ENCODE data around the gene ADAMTSL4. TPM values are rescaled to one million over a fixed set of nuclear protein-coding genes. Genes with fewer than 3 reads are reported as not detected.

ADAMTSL4 gene
- total RNA-seq, result 1.2 and 1.3 TPM in 2 replicates

GRCh38 chr1:150548632-150549495 lies at the start of gene ADAMTSL4:
ADAMTSL4 (plus strand) TSS chr1:150549408; CDS start chr1:150552289, 2,881 bp downstream.
- Mint-ChIP-seq H3K27me3 (ENCODE audit: insufficient read depth) (peaks cover 22% of the 10 kb centered on the region), H3K36me3 (ENCODE audit: low read depth) (peaks cover 3% of the 10 kb centered on the region), H3K27ac (peak within 1 kb of the TSS; percentile 74), H3K4me1 (ENCODE audit: low read depth) (peaks cover 34% of the 10 kb centered on the region), H3K9me3 (no peaks in the 10 kb centered on the region), H3K4me3 (peak within 1 kb of the TSS; percentile 86)
- DNase-seq (ENCODE audit: low spot score), result no peak
- intact Hi-C loops (cut with micrococcal nuclease), result loop anchor here (2.0 kb wide), 1 partner anchor 34 kb away; the partner anchor contains the start of gene FALEC

GRCh38 chr1:150505431-150505830 lies 43.8 kb upstream of the ADAMTSL4 start:
- H3K4me1 Mint-ChIP-seq (ENCODE audit: low read depth), result peaks cover 5% of the 10 kb centered on the region
- H3K9me3 Mint-ChIP-seq, result no peaks in the 10 kb centered on the region
- peaks cover 24% of the 10 kb centered on the region for H3K36me3 Mint-ChIP-seq (ENCODE audit: low read depth)
- no peak overlapping the region for H3K27ac Mint-ChIP-seq
- no peaks in the 10 kb centered on the region for H3K27me3 Mint-ChIP-seq (ENCODE audit: insufficient read depth)
- no peak overlapping the region for H3K4me3 Mint-ChIP-seq
- intact Hi-C loops (cut with micrococcal nuclease), result no loop called here
- DNase-seq (ENCODE audit: low spot score), result no peak

- Mint-ChIP-seq H3K9me3 (no peaks in the 10 kb centered on the region), H3K4me3 (no peak within 1 kb of the TSS), H3K36me3 (ENCODE audit: low read depth) (peaks cover 22% of the 10 kb centered on the region), H3K27ac (peak within 1 kb of the TSS; percentile 45), H3K4me1 (ENCODE audit: low read depth) (peaks cover 5% of the 10 kb centered on the region), H3K27me3 (ENCODE audit: insufficient read depth) (no peaks in the 10 kb centered on the region)
- intact Hi-C loops (cut with micrococcal nuclease), result no loop called here
- DNase-seq (ENCODE audit: low spot score), result no peak
Observed at GRCh38 chr1:150507912-150508864, 41.0 kb upstream of the ADAMTSL4 start, which contains the start of gene ECM1. ECM1 (plus strand) TSS chr1:150508109; CDS start chr1:150508210, 101 bp downstream.

GRCh38 chr1:150508982-150509381 lies 40.2 kb upstream of the ADAMTSL4 start:
- H3K27ac Mint-ChIP-seq, result no peak overlapping the region

GRCh38 chr1:150511551-150511950 lies 37.7 kb upstream of the ADAMTSL4 start:
- H3K9me3 Mint-ChIP-seq, result no peaks in the 10 kb centered on the region
- no peak overlapping the region for H3K27ac Mint-ChIP-seq
- H3K4me1 Mint-ChIP-seq (ENCODE audit: low read depth), result peaks cover 17% of the 10 kb centered on the region
- H3K4me3 Mint-ChIP-seq, result no peak overlapping the region
- DNase-seq (ENCODE audit: low spot score), result no peak
- no peaks in the 10 kb centered on the region for H3K27me3 Mint-ChIP-seq (ENCODE audit: insufficient read depth)
- H3K36me3 Mint-ChIP-seq (ENCODE audit: low read depth), result peaks cover 13% of the 10 kb centered on the region
- intact Hi-C loops (cut with micrococcal nuclease), result no loop called here

More at GRCh38 chr1:150508982-150509381, 40.2 kb upstream of the ADAMTSL4 start:
- no peaks in the 10 kb centered on the region for H3K27me3 Mint-ChIP-seq (ENCODE audit: insufficient read depth)
- no peak for DNase-seq (ENCODE audit: low spot score)
- intact Hi-C loops (cut with micrococcal nuclease), result no loop called here
- H3K4me3 Mint-ChIP-seq, result no peak overlapping the region
- H3K4me1 Mint-ChIP-seq (ENCODE audit: low read depth), result peaks cover 5% of the 10 kb centered on the region
- no peaks in the 10 kb centered on the region for H3K9me3 Mint-ChIP-seq
- H3K36me3 Mint-ChIP-seq (ENCODE audit: low read depth), result peaks cover 24% of the 10 kb centered on the region

- Mint-ChIP-seq H3K9me3 (no peaks in the 10 kb centered on the region), H3K27me3 (ENCODE audit: insufficient read depth) (no peaks in the 10 kb centered on the region), H3K36me3 (ENCODE audit: low read depth) (peaks cover 10% of the 10 kb centered on the region), H3K27ac (no peak overlapping the region), H3K4me1 (ENCODE audit: low read depth) (peaks cover 21% of the 10 kb centered on the region), H3K4me3 (no peak overlapping the region)
- no peak for DNase-seq (ENCODE audit: low spot score)
- intact Hi-C loops (cut with micrococcal nuclease), result no loop called here
Observed at GRCh38 chr1:150511985-150512660, 37.1 kb upstream of the ADAMTSL4 start.

DNA sequence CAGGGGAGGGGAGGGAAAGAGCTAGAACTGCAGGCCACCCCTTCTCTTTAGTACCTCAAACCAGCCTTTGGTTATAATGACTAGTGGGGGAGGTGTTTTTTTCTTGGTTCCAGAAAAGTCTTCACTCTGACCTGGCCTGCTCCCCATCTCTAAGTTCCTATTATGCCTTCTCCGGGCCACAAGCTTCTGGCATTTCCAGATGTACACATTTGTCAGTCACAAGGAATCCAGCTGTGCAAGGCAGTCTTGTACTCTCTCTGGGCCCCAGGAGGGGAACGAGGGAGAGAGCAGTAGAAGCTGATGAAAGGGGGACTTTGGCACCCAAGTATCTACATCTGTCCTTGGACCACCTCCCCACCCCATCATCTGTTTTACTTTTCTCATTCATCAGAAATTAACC lies 36.4 kb upstream of the ADAMTSL4 start:
- no peak overlapping the region for H3K4me3 Mint-ChIP-seq
- DNase-seq (ENCODE audit: low spot score), result no peak
- intact Hi-C loops (cut with micrococcal nuclease), result no loop called here
- H3K36me3 Mint-ChIP-seq (ENCODE audit: low read depth), result peaks cover 6% of the 10 kb centered on the region
- H3K27me3 Mint-ChIP-seq (ENCODE audit: insufficient read depth), result no peaks in the 10 kb centered on the region
- H3K27ac Mint-ChIP-seq, result no peak overlapping the region
- peaks cover 17% of the 10 kb centered on the region for H3K4me1 Mint-ChIP-seq (ENCODE audit: low read depth)
- H3K9me3 Mint-ChIP-seq, result no peaks in the 10 kb centered on the region

DNA sequence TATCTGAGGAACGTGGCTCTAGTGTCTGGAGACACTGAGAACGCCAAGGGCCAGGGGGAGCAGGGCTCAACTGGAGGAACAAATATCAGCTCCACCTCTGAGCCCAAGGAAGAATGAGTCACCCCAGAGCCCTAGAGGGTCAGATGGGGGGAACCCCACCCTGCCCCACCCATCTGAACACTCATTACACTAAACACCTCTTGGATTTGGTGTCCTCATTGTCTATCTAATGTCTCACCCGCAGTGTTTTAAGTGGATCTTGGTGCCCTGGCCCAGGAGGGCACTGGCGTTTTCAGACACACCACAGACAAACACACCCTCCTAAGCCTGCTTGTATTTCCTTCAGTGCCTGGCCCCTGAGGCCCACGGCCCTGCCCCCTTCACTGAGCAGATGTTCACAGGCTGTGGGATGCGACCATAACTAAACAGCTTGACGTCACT lies 35.8 kb upstream of the ADAMTSL4 start:
- H3K4me3 Mint-ChIP-seq, result no peak overlapping the region
- no peak overlapping the region for H3K27ac Mint-ChIP-seq
- H3K36me3 Mint-ChIP-seq (ENCODE audit: low read depth), result peaks cover 6% of the 10 kb centered on the region
- no peak for DNase-seq (ENCODE audit: low spot score)
- no peaks in the 10 kb centered on the region for H3K9me3 Mint-ChIP-seq
- intact Hi-C loops (cut with micrococcal nuclease), result no loop called here
- no peaks in the 10 kb centered on the region for H3K27me3 Mint-ChIP-seq (ENCODE audit: insufficient read depth)
- peaks cover 16% of the 10 kb centered on the region for H3K4me1 Mint-ChIP-seq (ENCODE audit: low read depth)

- Mint-ChIP-seq H3K27me3 (ENCODE audit: insufficient read depth) (no peaks in the 10 kb centered on the region), H3K27ac (peak overlapping the region; percentile 64)
- intact Hi-C loops (cut with micrococcal nuclease), result loop anchor here (2.0 kb wide), 1 partner anchor 35 kb away; the partner anchor contains the start of gene ADAMTSL4
Observed at GRCh38 chr1:150514260-150514659, 34.9 kb upstream of the ADAMTSL4 start.

DNA sequence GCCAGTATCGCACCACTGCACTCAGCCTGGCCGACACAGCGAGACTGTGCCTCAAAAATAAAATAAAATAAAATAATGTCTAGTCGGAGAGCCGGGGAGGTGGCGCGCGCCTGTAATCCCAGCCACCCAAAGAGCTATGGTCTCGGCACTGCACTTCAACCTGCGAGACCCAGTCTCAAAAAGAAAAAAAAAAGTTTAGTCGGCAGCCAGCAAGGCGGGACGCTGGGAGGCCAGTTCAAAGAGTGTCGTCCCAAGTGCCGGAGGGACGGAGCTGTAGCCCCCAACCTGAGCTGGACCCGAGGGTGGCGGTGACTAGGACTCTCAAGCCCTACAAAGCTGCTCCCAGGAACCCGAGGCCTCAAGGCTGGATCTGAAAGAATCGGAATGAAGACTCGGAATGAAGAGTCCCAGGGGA lies 34.3 kb upstream of the ADAMTSL4 start:
- Mint-ChIP-seq H3K9me3 (no peaks in the 10 kb centered on the region), H3K4me1 (ENCODE audit: low read depth) (peaks cover 16% of the 10 kb centered on the region), H3K27ac (peak overlapping the region; percentile 83), H3K4me3 (peak overlapping the region; percentile 79), H3K36me3 (ENCODE audit: low read depth) (peaks cover 6% of the 10 kb centered on the region), H3K27me3 (ENCODE audit: insufficient read depth) (no peaks in the 10 kb centered on the region)
- intact Hi-C loops (cut with micrococcal nuclease), result loop anchor here (1.0 to 2.0 kb wide), 5 partner anchors 28 to 260 kb away; partner anchors contain the start of genes ADAMTSL4, RPRD2 and TARS2
- no peak for DNase-seq (ENCODE audit: low spot score)

More at GRCh38 chr1:150514260-150514659, 34.9 kb upstream of the ADAMTSL4 start:
- peaks cover 16% of the 10 kb centered on the region for H3K4me1 Mint-ChIP-seq (ENCODE audit: low read depth)
- no peaks in the 10 kb centered on the region for H3K9me3 Mint-ChIP-seq
- peaks cover 6% of the 10 kb centered on the region for H3K36me3 Mint-ChIP-seq (ENCODE audit: low read depth)
- H3K4me3 Mint-ChIP-seq, result peak overlapping the region; percentile 79
- no peak for DNase-seq (ENCODE audit: low spot score)

- H3K9me3 Mint-ChIP-seq, result no peaks in the 10 kb centered on the region
- intact Hi-C loops (cut with micrococcal nuclease), result loop anchor here (1.0 to 2.0 kb wide), 5 partner anchors 28 to 260 kb away; partner anchors contain the start of genes ADAMTSL4, RPRD2 and TARS2
- no peaks in the 10 kb centered on the region for H3K27me3 Mint-ChIP-seq (ENCODE audit: insufficient read depth)
- peak within 1 kb of the TSS; percentile 79 for H3K4me3 Mint-ChIP-seq
- H3K4me1 Mint-ChIP-seq (ENCODE audit: low read depth), result peaks cover 16% of the 10 kb centered on the region
- H3K27ac Mint-ChIP-seq, result peak within 1 kb of the TSS; percentile 83
- DNase-seq (ENCODE audit: low spot score), result peak; percentile 93
- H3K36me3 Mint-ChIP-seq (ENCODE audit: low read depth), result peaks cover 6% of the 10 kb centered on the region
Observed at GRCh38 chr1:150515328-150516049, 33.7 kb upstream of the ADAMTSL4 start, which contains the start of gene FALEC. FALEC (plus strand) TSS chr1:150515752.

All from activated T-helper 1 cell treated with anti-CD3 and anti-CD28 coated beads, Interleukin-12 subunit alpha, Interleukin-12 subunit beta, Interleukin-2, Interleukin-4 antibody, amounts not matched to agents 30 ng/mL and 10 ng/mL and 1 ng/mL, durations not matched to agents 14 hours and 24 hours and 36 hours (primary cell).